ENCODE results near the gene TTYH3.

- no peak for TF ChIP-seq POLR2A (IDR thresholded peaks at IDR 0.05; ENCODE audit: low read length)
- no peak for TF ChIP-seq GATA1 (IDR thresholded peaks at IDR 0.05; ENCODE audit: low read depth, low read length)
These were observed 81.6 kb downstream of the TTYH3 start for GRCh38 chr7:2713370-2713769.

All from erythroblast (primary cell).